ENCODE measurements around the gene HBP1. TPM values are rescaled to one million over a fixed set of nuclear protein-coding genes. Genes with fewer than 3 reads are reported as not detected.
A peak's percentile ranks its signal among the peaks of the same experiment; 100 is the strongest.

The HBP1 gene
- total and polyA plus RNA-seq, 2 of the 4 experiments (the other 2 are of a cell fraction) = 27.1 to 69.9 TPM

DNA sequence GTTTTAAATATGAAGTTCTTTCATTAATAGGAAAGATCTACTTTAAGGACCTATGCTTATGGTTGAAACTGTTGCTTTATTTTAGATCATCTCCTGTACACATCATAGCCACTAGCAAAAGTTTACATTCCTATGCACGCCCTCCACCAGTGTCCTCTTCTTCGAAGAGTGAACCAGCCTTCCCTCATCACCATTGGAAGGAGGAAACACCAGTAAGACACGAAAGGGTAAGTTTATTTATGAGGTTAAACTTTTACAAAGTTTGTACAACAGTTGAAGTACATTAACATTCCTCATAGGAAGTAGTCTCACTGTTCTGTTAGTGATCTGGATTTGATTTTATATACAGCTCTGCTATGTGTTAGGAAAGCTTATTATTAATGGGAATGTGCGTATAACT, 16.9 kb downstream of the HBP1 start:
- no peak overlapping the region for H3K9ac ChIP-seq (ENCODE audit: low read depth, low read length)
- DNase-seq (peak; percentile 69), ATAC-seq (ENCODE audit: low read depth) (peak; percentile 98)
- peak overlapping the region; percentile 71 for H2BK5ac ChIP-seq (ENCODE audit: low read depth, low read length, poor library complexity, severe bottlenecking)
- no peak overlapping the region for H3K56ac ChIP-seq (ENCODE audit: extremely low read depth, insufficient read depth, low read length)
- dilution Hi-C loops (cut with HindIII; ENCODE audit: low sequenced_read_pairs, unreplicated experiment) (no loop called here), in situ Hi-C loops (cut with MboI; ENCODE audit: low sequenced_read_pairs) (no loop called here), intact Hi-C loops (cut with micrococcal nuclease) (no loop called here)
- H3K4me2 ChIP-seq (ENCODE audit: low read depth, low read length) = 0 out of 2 replicates have a peak overlapping the region, but pooled peaks have one; percentile 3
- no peak overlapping the region for H3K4ac ChIP-seq (ENCODE audit: low read depth, low read length)
- H3K4me1 ChIP-seq (ENCODE audit: control insufficient read depth, insufficient read depth, low read length) = peaks cover 10% of the 10 kb centered on the region
- no peaks in the 10 kb centered on the region for H3K27me3 ChIP-seq (ENCODE audit: control insufficient read depth, insufficient read depth, low read length)
- H3K27ac ChIP-seq (ENCODE audit: insufficient read depth, low read length) = no peak overlapping the region
- H3K36me3 ChIP-seq (ENCODE audit: control insufficient read depth, insufficient read depth, low read length) = peaks cover 24% of the 10 kb centered on the region
- no peak for TF ChIP-seq BHLHE40 (IDR thresholded peaks at IDR 0.05; ENCODE audit: low read depth, low read length)
- no peak for TF ChIP-seq SMC3 (IDR thresholded peaks at IDR 0.05; ENCODE audit: low read depth, low read length)
- TF ChIP-seq RFX5 (IDR thresholded peaks at IDR 0.05; ENCODE audit: low read depth, low read length) = no peak
- no peak for TF ChIP-seq CHD1 (IDR thresholded peaks at IDR 0.05; ENCODE audit: low read depth, low read length)
- TF ChIP-seq, protein P1, sequence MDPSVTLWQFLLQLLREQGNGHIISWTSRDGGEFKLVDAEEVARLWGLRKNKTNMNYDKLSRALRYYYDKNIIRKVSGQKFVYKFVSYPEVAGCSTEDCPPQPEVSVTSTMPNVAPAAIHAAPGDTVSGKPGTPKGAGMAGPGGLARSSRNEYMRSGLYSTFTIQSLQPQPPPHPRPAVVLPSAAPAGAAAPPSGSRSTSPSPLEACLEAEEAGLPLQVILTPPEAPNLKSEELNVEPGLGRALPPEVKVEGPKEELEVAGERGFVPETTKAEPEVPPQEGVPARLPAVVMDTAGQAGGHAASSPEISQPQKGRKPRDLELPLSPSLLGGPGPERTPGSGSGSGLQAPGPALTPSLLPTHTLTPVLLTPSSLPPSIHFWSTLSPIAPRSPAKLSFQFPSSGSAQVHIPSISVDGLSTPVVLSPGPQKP (IDR thresholded peaks at IDR 0.05; ENCODE audit: borderline replicate concordance, low read depth, low read length) = no peak
- no peak for TF ChIP-seq CEBPB (IDR thresholded peaks at IDR 0.05; ENCODE audit: low read depth, low read length)
- TF ChIP-seq NFE2L2 (IDR thresholded peaks at IDR 0.05; ENCODE audit: low read depth, low read length) = no peak
- TF ChIP-seq FOS (IDR thresholded peaks at IDR 0.05; ENCODE audit: low read depth, low read length) = no peak
- TF ChIP-seq USF2 (IDR thresholded peaks at IDR 0.05; ENCODE audit: low read depth, low read length) = no peak
- no peak for TF ChIP-seq MAZ (IDR thresholded peaks at IDR 0.05; ENCODE audit: borderline replicate concordance, low read depth, low read length)
- TF ChIP-seq, protein P2, sequence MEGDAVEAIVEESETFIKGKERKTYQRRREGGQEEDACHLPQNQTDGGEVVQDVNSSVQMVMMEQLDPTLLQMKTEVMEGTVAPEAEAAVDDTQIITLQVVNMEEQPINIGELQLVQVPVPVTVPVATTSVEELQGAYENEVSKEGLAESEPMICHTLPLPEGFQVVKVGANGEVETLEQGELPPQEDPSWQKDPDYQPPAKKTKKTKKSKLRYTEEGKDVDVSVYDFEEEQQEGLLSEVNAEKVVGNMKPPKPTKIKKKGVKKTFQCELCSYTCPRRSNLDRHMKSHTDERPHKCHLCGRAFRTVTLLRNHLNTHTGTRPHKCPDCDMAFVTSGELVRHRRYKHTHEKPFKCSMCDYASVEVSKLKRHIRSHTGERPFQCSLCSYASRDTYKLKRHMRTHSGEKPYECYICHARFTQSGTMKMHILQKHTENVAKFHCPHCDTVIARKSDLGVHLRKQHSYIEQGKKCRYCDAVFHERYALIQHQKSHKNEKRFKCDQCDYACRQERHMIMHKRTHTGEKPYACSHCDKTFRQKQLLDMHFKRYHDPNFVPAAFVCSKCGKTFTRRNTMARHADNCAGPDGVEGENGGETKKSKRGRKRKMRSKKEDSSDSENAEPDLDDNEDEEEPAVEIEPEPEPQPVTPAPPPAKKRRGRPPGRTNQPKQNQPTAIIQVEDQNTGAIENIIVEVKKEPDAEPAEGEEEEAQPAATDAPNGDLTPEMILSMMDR (conservative IDR thresholded peaks at IDR 0.05; ENCODE audit: low read depth, low read length) = no peak
- no peak for TF ChIP-seq RAD21 (IDR thresholded peaks at IDR 0.05; ENCODE audit: low read length)
- no peak for TF ChIP-seq MXI1 (IDR thresholded peaks at IDR 0.05; ENCODE audit: borderline replicate concordance, low read depth, low read length)
- TF ChIP-seq RCOR1 (IDR thresholded peaks at IDR 0.05; ENCODE audit: insufficient replicate concordance, low read length) = no peak
- no peak for TF ChIP-seq MAFK (IDR thresholded peaks at IDR 0.05; ENCODE audit: low read depth, low read length)
- no peak for TF ChIP-seq POLR2A (IDR thresholded peaks at IDR 0.05; ENCODE audit: low read depth, low read length)
- no peak overlapping the region for H4K8ac ChIP-seq (ENCODE audit: low read depth in 2 of 2, low read length in 2 of 2)
- peaks cover 13 to 25% of the 10 kb centered on the region in 2 experiments for H3K79me1 ChIP-seq (ENCODE audit: low read depth in 1 of 2, low read length in 2 of 2)
- no peaks in the 10 kb centered on the region for H3K9me3 ChIP-seq (ENCODE audit: control insufficient read depth, insufficient read depth, low read length)
- H4K5ac ChIP-seq (ENCODE audit: low read depth, low read length) = no peak overlapping the region
- no peak overlapping the region for H2BK120ac ChIP-seq (ENCODE audit: low read depth, low read length)
- no peak overlapping the region for H4K91ac ChIP-seq (ENCODE audit: insufficient read depth, low read depth, low read length)
- no peak overlapping the region for H3K18ac ChIP-seq (ENCODE audit: low read depth, low read length)
- no TSS peak for BruUV-seq (replicated peaks)
- POLR2A ChIA-PET (ENCODE audit: unreplicated experiment) = interaction anchor here (0.6 kb wide), 1 partner anchor 10 kb away, joined by 5 read pairs; no protein-coding TSS in a partner anchor
- H2AK9ac ChIP-seq (replicated peaks; ENCODE audit: low read depth, low read length, poor library complexity) = no peak overlapping the region
- no peak overlapping the region for H2AFZ ChIP-seq (replicated peaks; ENCODE audit: low read length, poor library complexity)
- no peak overlapping the region for H3K4me3 ChIP-seq (ENCODE audit: insufficient read depth, low read depth, low read length)
- H2BK20ac ChIP-seq (ENCODE audit: low read depth, low read length) = no peak overlapping the region
- no peak overlapping the region for H3K14ac ChIP-seq (replicated peaks; ENCODE audit: low read depth, low read length)
- H2BK15ac ChIP-seq (ENCODE audit: low read depth, low read length) = no peak overlapping the region
- peaks cover 8% of the 10 kb centered on the region for H3K9me1 ChIP-seq (ENCODE audit: insufficient read depth, low read length)
- no CpG with 5 or more reads among the region's 4 CpGs for WGBS, 2 experiments (ENCODE audit: extremely low coverage in 2 of 2, insufficient read length in 1 of 2)
- no peak overlapping the region for H2AK5ac ChIP-seq (ENCODE audit: low read depth, low read length)
- peaks cover 1% of the 10 kb centered on the region; the same call in 1 of the 2 replicates for H4K20me1 ChIP-seq (ENCODE audit: insufficient read depth, low read length)
- CTCF ChIA-PET = interaction anchor here (0.6 kb wide), 1 partner anchor 124 kb away, joined by 3 read pairs; no protein-coding TSS in a partner anchor
- H3K23ac ChIP-seq (ENCODE audit: low read depth, low read length) = no peak overlapping the region

Measured in IMR-90 (cell line).